ENCODE measurements around the gene IQGAP2. TPM values are rescaled to one million over a fixed set of nuclear protein-coding genes. Genes with fewer than 3 reads are reported as not detected.

The IQGAP2 gene
- total and polyA plus RNA-seq, 9 of the 15 experiments (the other 6 are each of a cell fraction or from before 2014, with no cell fraction given): 8.7 to 23.2 (median 17.4) TPM

- TF ChIP-seq NKRF (IDR thresholded peaks at IDR 0.05; ENCODE audit: borderline replicate concordance) (no peak), CC2D1A (IDR thresholded peaks at IDR 0.05) (no peak), OTX1 (CRISPR knock-in tag; IDR thresholded peaks at IDR 0.05) (no peak), CCNT2 (IDR thresholded peaks at IDR 0.05; ENCODE audit: borderline replicate concordance, extremely low read depth, insufficient read length, low read depth, low read length) (no peak)
- TF ChIP-seq, protein P1, sequence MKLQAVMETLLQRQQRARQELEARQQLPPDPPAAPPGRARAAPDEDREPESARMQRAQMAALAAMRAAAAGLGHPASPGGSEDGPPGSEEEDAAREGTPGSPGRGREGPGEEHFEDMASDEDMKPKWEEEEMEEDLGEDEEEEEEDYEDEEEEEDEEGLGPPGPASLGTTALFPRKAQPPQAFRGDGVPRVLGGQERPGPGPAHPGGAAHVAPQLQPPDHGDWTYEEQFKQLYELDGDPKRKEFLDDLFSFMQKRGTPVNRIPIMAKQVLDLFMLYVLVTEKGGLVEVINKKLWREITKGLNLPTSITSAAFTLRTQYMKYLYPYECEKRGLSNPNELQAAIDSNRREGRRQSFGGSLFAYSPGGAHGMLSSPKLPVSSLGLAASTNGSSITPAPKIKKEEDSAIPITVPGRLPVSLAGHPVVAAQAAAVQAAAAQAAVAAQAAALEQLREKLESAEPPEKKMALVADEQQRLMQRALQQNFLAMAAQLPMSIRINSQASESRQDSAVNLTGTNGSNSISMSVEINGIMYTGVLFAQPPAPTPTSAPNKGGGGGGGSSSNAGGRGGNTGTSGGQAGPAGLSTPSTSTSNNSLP (IDR thresholded peaks at IDR 0.05; ENCODE audit: borderline replicate concordance, low read depth, low read length): no peak
- TF ChIP-seq, protein P2, sequence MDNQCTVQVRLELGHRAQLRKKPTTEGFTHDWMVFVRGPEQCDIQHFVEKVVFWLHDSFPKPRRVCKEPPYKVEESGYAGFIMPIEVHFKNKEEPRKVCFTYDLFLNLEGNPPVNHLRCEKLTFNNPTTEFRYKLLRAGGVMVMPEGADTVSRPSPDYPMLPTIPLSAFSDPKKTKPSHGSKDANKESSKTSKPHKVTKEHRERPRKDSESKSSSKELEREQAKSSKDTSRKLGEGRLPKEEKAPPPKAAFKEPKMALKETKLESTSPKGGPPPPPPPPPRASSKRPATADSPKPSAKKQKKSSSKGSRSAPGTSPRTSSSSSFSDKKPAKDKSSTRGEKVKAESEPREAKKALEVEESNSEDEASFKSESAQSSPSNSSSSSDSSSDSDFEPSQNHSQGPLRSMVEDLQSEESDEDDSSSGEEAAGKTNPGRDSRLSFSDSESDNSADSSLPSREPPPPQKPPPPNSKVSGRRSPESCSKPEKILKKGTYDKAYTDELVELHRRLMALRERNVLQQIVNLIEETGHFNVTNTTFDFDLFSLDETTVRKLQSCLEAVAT (IDR thresholded peaks at IDR 0.05): no peak
- TF ChIP-seq, protein P3, sequence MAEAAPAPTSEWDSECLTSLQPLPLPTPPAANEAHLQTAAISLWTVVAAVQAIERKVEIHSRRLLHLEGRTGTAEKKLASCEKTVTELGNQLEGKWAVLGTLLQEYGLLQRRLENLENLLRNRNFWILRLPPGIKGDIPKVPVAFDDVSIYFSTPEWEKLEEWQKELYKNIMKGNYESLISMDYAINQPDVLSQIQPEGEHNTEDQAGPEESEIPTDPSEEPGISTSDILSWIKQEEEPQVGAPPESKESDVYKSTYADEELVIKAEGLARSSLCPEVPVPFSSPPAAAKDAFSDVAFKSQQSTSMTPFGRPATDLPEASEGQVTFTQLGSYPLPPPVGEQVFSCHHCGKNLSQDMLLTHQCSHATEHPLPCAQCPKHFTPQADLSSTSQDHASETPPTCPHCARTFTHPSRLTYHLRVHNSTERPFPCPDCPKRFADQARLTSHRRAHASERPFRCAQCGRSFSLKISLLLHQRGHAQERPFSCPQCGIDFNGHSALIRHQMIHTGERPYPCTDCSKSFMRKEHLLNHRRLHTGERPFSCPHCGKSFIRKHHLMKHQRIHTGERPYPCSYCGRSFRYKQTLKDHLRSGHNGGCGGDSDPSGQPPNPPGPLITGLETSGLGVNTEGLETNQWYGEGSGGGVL (CRISPR knock-in tag; IDR thresholded peaks at IDR 0.05): no peak
Measured at GRCh38 chr5:76487386-76487785, 84.3 kb downstream of the IQGAP2 start (continued).
